Measurements from ENCODE around the gene OR2AG2. TPM values are rescaled to one million over a fixed set of nuclear protein-coding genes. Genes with fewer than 3 reads are reported as not detected.

OR2AG2 gene
- polyA plus RNA-seq, 6 donors from 2014 or later: not detected

DNA sequence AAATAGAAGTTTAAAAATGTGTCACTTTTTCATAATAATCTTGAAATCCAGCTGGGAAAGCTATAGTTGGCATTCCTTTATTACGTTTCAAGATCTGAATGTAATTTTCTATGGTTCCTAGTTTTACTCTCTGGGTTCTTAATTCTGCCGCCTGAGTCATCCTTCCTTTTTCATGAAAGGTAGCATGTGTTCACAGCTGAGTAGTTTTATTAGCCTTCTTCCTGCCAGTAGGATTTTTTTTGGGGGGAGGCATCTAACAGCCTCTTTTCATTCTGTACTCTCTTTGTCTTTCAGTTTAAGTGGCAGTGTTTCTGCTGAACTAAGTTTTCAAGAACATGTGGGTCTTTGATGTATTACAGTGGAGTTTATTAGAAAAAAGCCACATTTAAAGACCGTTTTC lies 36.5 kb downstream of the OR2AG2 start:
- Mint-ChIP-seq H3K27me3 (no peaks in the 10 kb centered on the region), H3K4me3 (peak overlapping the region in 2 of 8 donors; percentile 4 to 12), H3K36me3 (peaks cover 0 to 10% of the 10 kb centered on the region in 2 donors), H3K4me1 (peaks cover 37 to 77% (median 55%) of the 10 kb centered on the region in 3 donors), H3K27ac (peak overlapping the region; percentile 5 to 93 (median 76)), H3K9me3 (no peaks in the 10 kb centered on the region)
- ATAC-seq (ENCODE audit: low read depth in 2 of 2): peak; percentile 55 to 56
- no peak for DNase-seq

DNA sequence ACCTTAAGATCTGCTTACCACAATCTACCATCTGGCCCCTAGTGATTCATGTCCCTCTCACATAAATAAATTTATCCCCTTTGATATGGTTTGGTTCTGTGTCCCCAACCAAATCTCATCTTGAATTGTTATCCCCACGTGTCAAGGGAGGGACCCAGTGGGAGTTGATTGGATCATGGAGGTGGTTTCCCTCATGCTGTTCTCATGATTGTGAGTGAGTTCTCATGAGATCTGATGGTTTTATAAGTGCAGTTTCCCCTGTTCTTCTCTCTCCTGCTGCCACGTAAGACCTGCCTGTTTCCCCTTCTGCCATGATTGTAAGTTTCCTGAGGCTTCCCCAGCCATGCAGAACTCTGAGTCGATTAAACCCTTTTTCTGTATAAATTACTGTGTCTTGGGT lies 37.2 kb downstream of the OR2AG2 start:
- peak overlapping the region in 3 of 8 donors; percentile 0 to 6 (median 4) for H3K4me3 Mint-ChIP-seq
- H3K4me1 Mint-ChIP-seq: peaks cover 34 to 74% (median 50%) of the 10 kb centered on the region in 3 donors
- H3K9me3 Mint-ChIP-seq: no peaks in the 10 kb centered on the region
- H3K36me3 Mint-ChIP-seq: peaks cover 0 to 7% of the 10 kb centered on the region in 2 donors
- no peak for ATAC-seq (ENCODE audit: low read depth in 2 of 2)
- H3K27me3 Mint-ChIP-seq: no peaks in the 10 kb centered on the region
- DNase-seq: no peak
- peak overlapping the region in 4 of 6 donors; percentile 21 to 70 (median 46) for H3K27ac Mint-ChIP-seq

DNA sequence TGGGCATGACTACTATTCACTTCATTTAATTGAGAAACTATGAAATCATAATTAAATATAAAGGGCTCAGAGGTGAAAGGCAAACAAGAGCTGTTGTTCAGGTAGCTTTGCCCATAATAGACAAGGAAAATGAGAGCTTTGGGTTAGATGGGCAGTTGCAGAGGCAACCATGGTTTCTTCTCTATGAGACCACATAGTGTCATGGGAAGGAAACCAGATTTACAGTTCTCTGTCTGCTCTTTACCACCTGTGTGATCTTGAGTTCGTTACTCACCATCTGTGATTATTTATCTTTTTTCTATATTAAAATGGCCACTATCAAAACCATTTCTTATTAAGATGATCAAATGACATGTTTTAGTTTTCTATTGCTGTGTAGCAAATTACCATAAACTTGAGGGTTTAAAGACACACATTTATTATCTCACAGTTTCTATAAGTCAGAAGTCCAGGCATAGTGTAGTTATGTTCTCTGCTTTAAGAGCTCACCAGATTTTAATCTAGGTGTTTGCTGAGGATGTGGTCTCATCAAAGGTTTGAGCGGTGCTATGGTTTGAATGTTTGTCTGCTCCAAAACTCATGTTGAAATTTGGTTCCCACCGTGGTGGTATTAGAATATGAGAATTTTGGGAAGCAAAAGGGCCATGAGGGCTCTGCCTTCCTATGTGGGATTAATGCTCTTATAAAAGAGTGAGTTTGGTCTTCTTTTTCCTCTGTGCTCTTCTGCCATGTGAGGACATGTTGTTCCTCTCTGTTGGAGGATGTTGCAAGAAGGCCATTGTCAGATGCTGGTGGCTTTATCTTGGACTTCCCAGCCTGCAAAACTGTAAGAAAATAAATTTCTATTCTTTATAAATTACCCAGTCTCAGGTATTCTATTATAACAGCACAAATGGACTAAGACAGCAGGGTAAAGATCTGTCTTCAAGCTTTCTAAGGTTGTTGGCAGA lies 38.2 kb downstream of the OR2AG2 start:
- H3K9me3 Mint-ChIP-seq: no peaks in the 10 kb centered on the region
- H3K4me3 Mint-ChIP-seq: no peak overlapping the region
- no peak for DNase-seq
- no peaks in the 10 kb centered on the region for H3K27me3 Mint-ChIP-seq
- peaks cover 0 to 6% of the 10 kb centered on the region in 2 donors for H3K36me3 Mint-ChIP-seq
- peaks cover 35 to 76% (median 53%) of the 10 kb centered on the region in 3 donors for H3K4me1 Mint-ChIP-seq
- H3K27ac Mint-ChIP-seq: peak overlapping the region in 4 of 6 donors; percentile 14 to 80 (median 40)
- ATAC-seq (ENCODE audit: low read depth in 2 of 2): no peak

DNA sequence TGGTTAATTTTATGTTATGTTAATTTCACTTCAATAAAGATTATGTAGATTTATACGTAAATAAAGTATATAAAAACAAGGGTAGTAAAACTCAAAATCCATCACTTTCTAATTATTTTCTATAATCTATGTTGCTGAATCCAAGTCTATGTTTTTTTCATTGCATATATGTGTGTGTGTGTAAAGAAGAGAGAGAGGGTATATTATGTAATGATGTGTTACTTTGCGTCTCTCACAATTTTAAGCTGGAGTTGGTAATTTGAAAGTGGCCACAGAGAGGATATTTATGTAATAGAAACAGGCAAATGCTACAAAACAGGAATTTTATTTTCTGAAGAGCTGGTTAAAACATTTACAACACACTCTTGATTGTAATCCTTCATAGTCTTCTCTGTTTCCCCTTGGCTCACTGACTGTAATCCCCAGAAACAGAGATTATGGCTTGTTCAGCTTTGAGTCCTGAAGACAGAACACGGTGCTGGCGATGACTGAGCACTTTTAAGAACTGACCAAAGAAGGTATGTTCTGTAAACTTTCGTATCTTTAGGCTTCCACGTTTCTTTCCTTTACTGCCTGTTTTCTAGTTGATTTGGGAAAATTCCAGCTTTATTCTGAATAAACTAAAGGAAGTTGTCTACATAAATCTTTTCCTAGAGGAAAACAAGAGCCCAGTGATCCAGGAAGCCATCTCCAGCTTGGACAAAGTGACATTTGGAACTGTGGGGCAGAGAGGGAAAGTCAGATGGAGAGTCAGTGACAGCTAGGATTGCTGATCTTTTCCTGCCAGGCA lies 43.6 kb downstream of the OR2AG2 start:
- H3K9me3 Mint-ChIP-seq: peaks cover 2 to 14% (median 7%) of the 10 kb centered on the region in 7 donors
- peaks cover 29 to 34% of the 10 kb centered on the region in 2 donors for H3K36me3 Mint-ChIP-seq
- H3K27me3 Mint-ChIP-seq: no peaks in the 10 kb centered on the region
- H3K4me1 Mint-ChIP-seq: peaks cover 44 to 62% (median 48%) of the 10 kb centered on the region in 3 donors
- ATAC-seq (ENCODE audit: low read depth in 2 of 2) (no peak), DNase-seq (no peak)
- H3K4me3 Mint-ChIP-seq: peak overlapping the region in 1 of 8 donors; percentile 36
- peak overlapping the region; percentile 51 to 77 (median 74) for H3K27ac Mint-ChIP-seq

GRCh38 chr11:6725386-6725896 lies 46.3 kb downstream of the OR2AG2 start:
- peaks cover 53 to 54% of the 10 kb centered on the region in 2 donors for H3K36me3 Mint-ChIP-seq
- no peak overlapping the region for H3K4me3 Mint-ChIP-seq

GRCh38 chr11:6724013-6724412 lies 47.8 kb downstream of the OR2AG2 start:
- peaks cover 4 to 15% (median 7%) of the 10 kb centered on the region in 7 donors for H3K9me3 Mint-ChIP-seq
- no peaks in the 10 kb centered on the region for H3K27me3 Mint-ChIP-seq
- peaks cover 60 to 63% of the 10 kb centered on the region in 2 donors for H3K36me3 Mint-ChIP-seq
- H3K4me1 Mint-ChIP-seq: peaks cover 67 to 72% (median 68%) of the 10 kb centered on the region in 3 donors
- no peak for DNase-seq
- no peak for ATAC-seq (ENCODE audit: low read depth in 2 of 2)
- H3K4me3 Mint-ChIP-seq: no peak overlapping the region
- H3K27ac Mint-ChIP-seq: no peak overlapping the region

More at GRCh38 chr11:6725386-6725896, 46.3 kb downstream of the OR2AG2 start:
- Mint-ChIP-seq H3K27ac (peak overlapping the region in 3 of 6 donors; percentile 32 to 70 (median 69)), H3K9me3 (peaks cover 4 to 15% (median 7%) of the 10 kb centered on the region in 7 donors), H3K4me1 (peaks cover 62 to 71% (median 68%) of the 10 kb centered on the region in 3 donors), H3K27me3 (no peaks in the 10 kb centered on the region)
- DNase-seq (no peak), ATAC-seq (ENCODE audit: low read depth in 2 of 2) (no peak)

DNA sequence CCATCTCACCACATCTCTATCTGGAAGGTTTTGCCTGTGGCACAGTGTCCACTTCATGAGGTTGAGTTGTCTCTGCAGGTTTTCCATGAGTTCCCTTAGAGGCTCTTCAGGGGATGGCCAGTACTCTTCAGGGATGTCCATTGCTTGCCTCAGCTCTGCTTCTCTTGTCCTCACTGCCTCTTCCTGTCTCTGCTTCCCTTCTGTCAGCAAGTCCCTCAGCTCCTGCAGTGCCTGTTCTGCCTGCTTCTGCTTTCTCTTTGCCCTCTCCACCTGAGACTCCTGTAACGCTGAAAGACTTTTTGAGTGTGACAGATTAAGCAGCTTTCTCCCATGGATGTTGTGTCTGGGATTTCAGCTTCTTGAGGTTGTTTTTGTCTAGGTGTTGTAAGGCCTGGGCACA lies 50.4 kb downstream of the OR2AG2 start:
- Mint-ChIP-seq H3K4me3 (peak overlapping the region in 1 of 8 donors; percentile 17), H3K4me1 (peaks cover 43 to 59% (median 46%) of the 10 kb centered on the region in 3 donors), H3K36me3 (peaks cover 52 to 54% of the 10 kb centered on the region in 2 donors), H3K27me3 (no peaks in the 10 kb centered on the region), H3K27ac (peak overlapping the region in 3 of 6 donors; percentile 77 to 91 (median 90)), H3K9me3 (peaks cover 0 to 8% (median 3%) of the 10 kb centered on the region in 7 donors)
- no peak for ATAC-seq (ENCODE audit: low read depth in 2 of 2)
- DNase-seq: no peak

DNA sequence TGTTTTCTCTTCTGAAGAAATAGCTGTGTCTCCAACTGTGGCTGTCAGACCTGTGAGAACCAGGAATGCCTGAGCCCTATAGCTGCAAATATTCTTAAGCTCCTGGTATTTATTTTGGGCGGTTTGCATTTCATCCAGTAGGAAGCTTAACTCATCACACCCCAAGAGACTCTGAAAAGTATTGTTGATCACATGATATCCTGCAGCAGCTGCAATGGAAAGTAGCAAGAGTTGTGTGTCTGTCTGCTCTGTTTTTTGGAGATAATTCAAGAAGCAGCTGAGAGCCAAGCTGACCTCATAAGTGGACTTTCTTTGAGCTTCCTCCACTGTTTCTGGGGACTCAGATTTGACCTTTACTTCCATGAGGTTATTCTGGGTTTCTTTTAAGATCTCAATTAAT lies 52.2 kb downstream of the OR2AG2 start:
- Mint-ChIP-seq H3K9me3 (peaks cover 0 to 4% (median 0%) of the 10 kb centered on the region in 7 donors), H3K27me3 (no peaks in the 10 kb centered on the region), H3K36me3 (peaks cover 43 to 50% of the 10 kb centered on the region in 2 donors), H3K4me1 (peaks cover 35 to 44% (median 37%) of the 10 kb centered on the region in 3 donors), H3K27ac (peak overlapping the region in 2 of 6 donors; percentile 54 to 58), H3K4me3 (no peak overlapping the region)
- ATAC-seq (ENCODE audit: low read depth in 2 of 2) (no peak), DNase-seq (no peak)

- H3K9me3 Mint-ChIP-seq: peaks cover 0 to 1% (median 0%) of the 10 kb centered on the region in 7 donors
- no peak for ATAC-seq (ENCODE audit: low read depth in 2 of 2)
- DNase-seq: no peak
- no peaks in the 10 kb centered on the region for H3K27me3 Mint-ChIP-seq
- H3K4me1 Mint-ChIP-seq: peaks cover 19 to 39% (median 35%) of the 10 kb centered on the region in 3 donors
- H3K27ac Mint-ChIP-seq: no peak overlapping the region
- peaks cover 32 to 35% of the 10 kb centered on the region in 2 donors for H3K36me3 Mint-ChIP-seq
- H3K4me3 Mint-ChIP-seq: no peak overlapping the region
These were observed 54.4 kb downstream of the OR2AG2 start for GRCh38 chr11:6717426-6717825.

Other genes starting within 250 kb of the OR2AG2 start
- gene RRP8, start 168.4 kb downstream of the OR2AG2 start, polyA plus RNA-seq (ENCODE audit: low read depth in 6 of 6): 10 to 100 TPM; 13.7 to 33.8 (median 18.6) TPM
- 10 to 100 TPM; 49.8 to 87.8 (median 73.8) TPM for gene ILK, start 168.2 kb downstream of the OR2AG2 start, polyA plus RNA-seq (ENCODE audit: low read depth in 6 of 6)
- gene TAF10, start 159.8 kb downstream of the OR2AG2 start, polyA plus RNA-seq (ENCODE audit: low read depth in 6 of 6): 100 to 1,000 TPM; 203 to 344 (median 273) TPM
- gene TPP1, start 152.6 kb downstream of the OR2AG2 start, polyA plus RNA-seq (ENCODE audit: low read depth in 6 of 6): 100 to 1,000 TPM; 146 to 198 (median 176) TPM
- gene DCHS1, start 116.2 kb downstream of the OR2AG2 start, polyA plus RNA-seq (ENCODE audit: low read depth in 6 of 6): under 1 TPM in 5 of 6 donors, not detected in 1; 0.07 to 0.85 (median 0.19) TPM
- 10 to 100 TPM in 5 of 6 donors, 1 to 10 TPM in 1; 9.7 to 16.0 (median 11.7) TPM for gene MRPL17, start 88.6 kb downstream of the OR2AG2 start, polyA plus RNA-seq (ENCODE audit: low read depth in 6 of 6)
- not detected for gene OR2AG1, start 11.0 kb upstream of the OR2AG2 start, polyA plus RNA-seq (ENCODE audit: low read depth in 6 of 6)
- not detected for gene OR6A2, start 27.7 kb upstream of the OR2AG2 start, polyA plus RNA-seq (ENCODE audit: low read depth in 6 of 6)
- not detected for gene OR10A5, start 73.7 kb upstream of the OR2AG2 start, polyA plus RNA-seq (ENCODE audit: low read depth in 6 of 6)
- gene OR10A2, start 91.1 kb upstream of the OR2AG2 start, polyA plus RNA-seq (ENCODE audit: low read depth in 6 of 6): not detected
- not detected for gene OR10A4, start 104.6 kb upstream of the OR2AG2 start, polyA plus RNA-seq (ENCODE audit: low read depth in 6 of 6)
- gene OR2D2, start 120.5 kb upstream of the OR2AG2 start, polyA plus RNA-seq (ENCODE audit: low read depth in 6 of 6): not detected
- gene OR2D3, start 149.0 kb upstream of the OR2AG2 start, polyA plus RNA-seq (ENCODE audit: low read depth in 6 of 6): not detected
- gene ZNF215, start 154.4 kb upstream of the OR2AG2 start, polyA plus RNA-seq (ENCODE audit: low read depth in 6 of 6): under 1 TPM in 3 of 6 donors, not detected in 3; 0.17 to 0.47 (median 0.23) TPM
- not detected for gene ZNF214, start 248.4 kb upstream of the OR2AG2 start, polyA plus RNA-seq (ENCODE audit: low read depth in 6 of 6)
- not detected for gene NLRP14, start 248.5 kb upstream of the OR2AG2 start, polyA plus RNA-seq (ENCODE audit: low read depth in 6 of 6)